ENCODE results near the gene TBC1D21.

GRCh38 chr15:73930371-73930770 is 57.0 kb downstream of the TBC1D21 start:
- TF ChIP-seq POLR2A (IDR thresholded peaks at IDR 0.05; ENCODE audit: low read depth, low read length) = no peak
- no peak for TF ChIP-seq POLR2AphosphoS5 (IDR thresholded peaks at IDR 0.05; ENCODE audit: low read depth, low read length)
- TF ChIP-seq TAF1 (IDR thresholded peaks at IDR 0.05; ENCODE audit: low read depth, low read length) = no peak
- TF ChIP-seq PAX5 (IDR thresholded peaks at IDR 0.05; ENCODE audit: insufficient read depth, low read length, severe bottlenecking) = no peak
- no peak for TF ChIP-seq POU2F2 (IDR thresholded peaks at IDR 0.05; ENCODE audit: low read depth, low read length)
- TF ChIP-seq SPI1 (IDR thresholded peaks at IDR 0.05; ENCODE audit: low read depth, low read length) = no peak
